NCI-H2029 (cell line): Measurements from ENCODE around the gene KRTAP10-7.
"Not testable (repeated sequence)": the region's sequence is repeated elsewhere in the genome, so short reads cannot be mapped to it uniquely, and the experiment has no call there.

Experiments used
- DNase-seq: peaks from one replicate; lab custom pipeline; 2025; lab: John Stamatoyannopoulos, UW

The KRTAP10-7 gene

DNA sequence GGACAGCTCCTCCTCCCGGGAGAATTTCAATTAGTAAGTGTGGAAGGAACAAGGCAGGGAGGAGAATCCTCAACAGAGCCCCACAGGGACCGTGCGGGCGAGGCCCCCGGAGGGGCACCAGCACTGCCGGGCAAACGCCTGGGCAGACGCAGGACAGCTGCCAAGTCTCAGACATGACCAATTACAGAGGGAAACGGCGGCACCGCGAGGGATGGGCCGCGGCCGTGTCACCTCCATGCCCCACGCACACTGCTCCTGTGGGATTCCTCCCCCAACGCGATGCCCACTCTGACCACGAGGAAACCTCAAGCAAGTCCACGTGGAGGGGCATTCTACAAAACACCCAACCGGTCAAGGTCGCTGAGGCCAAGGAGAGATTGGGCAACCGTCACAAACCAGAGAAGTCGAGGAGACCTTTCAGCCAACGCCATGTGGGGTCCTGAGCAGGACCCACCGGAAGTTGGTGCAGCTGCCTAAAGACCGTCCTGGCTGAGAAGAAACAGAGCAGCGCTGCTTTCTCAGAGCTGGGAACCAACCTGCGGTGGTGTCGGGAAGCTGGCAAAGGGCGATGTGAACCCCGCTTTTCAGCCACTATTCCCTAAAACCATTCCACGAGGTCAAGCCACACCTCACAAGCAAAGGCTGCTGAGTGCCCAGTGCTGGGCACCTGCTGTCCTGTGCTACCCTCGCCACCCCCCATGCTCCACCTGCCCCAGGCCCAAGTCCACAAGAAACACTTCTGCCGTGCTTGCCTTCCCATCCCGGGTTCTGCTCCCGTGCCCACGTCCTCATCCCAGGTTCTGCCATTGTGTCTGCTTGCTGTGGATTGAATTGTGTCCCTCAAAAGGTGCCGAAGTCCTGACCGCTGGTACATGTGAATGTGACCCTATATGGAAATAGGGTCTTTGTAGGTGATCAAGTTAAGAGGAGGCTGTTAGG is 28.3 kb upstream of the KRTAP10-7 start:
- DNase-seq: no peak

DNA sequence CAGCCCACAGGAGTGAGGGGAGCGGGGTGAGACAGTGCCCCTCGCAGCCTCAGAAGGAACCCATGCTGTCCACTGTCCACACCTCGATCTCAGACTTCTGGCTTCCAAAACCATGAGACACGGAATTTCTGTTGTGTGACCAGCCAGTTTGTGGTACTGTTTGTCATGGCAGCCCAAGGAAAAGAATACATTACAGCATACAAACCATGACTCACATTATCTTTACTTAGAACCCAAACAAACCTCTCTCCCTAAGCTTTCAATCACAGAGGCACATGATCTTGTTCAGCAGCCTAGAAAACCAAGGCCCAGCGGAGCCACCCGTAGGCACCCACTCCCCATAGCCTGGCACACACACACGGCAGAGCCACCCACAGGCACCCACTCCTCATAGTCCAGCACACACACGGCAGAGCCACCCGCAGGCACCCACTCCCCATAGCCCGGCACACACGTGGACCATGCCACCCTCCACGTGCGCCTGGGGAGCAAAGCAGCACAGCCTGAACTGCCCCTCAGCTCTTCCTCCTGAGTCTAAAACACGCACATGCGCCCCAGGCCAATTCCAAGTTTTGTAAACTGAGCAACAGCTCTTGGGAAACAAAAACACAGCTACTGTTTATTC is 27.3 kb upstream of the KRTAP10-7 start:
- no peak for DNase-seq

DNA sequence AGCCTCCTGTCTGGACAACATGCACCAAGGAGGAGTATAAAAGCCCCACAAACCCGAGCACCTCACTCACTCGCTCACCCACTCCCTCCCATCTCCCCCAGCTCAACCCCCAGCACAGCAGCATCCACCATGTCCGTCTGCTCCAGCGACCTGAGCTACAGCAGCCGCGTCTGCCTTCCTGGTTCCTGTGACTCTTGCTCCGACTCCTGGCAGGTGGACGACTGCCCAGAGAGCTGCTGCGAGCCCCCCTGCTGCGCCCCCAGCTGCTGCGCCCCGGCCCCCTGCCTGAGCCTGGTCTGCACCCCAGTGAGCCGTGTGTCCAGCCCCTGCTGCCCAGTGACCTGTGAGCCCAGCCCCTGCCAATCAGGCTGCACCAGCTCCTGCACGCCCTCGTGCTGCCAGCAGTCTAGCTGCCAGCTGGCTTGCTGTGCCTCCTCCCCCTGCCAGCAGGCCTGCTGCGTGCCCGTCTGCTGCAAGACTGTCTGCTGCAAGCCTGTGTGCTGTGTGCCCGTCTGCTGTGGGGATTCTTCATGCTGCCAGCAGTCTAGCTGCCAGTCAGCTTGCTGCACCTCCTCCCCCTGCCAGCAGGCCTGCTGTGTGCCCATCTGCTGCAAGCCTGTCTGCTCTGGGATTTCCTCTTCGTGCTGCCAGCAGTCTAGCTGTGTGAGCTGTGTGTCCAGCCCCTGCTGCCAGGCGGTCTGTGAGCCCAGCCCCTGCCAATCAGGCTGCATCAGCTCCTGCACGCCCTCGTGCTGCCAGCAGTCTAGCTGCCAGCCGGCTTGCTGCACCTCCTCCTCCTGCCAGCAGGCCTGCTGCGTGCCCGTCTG is 26.6 kb upstream of the KRTAP10-7 start, which contains the start of gene KRTAP10-4:
Gene KRTAP10-4, plus strand, starts transcription at position 100 of the 827 bp plus-strand sequence. Its CDS starts 30 bp downstream, at position 130.
- not testable (repeated sequence) for DNase-seq

DNA sequence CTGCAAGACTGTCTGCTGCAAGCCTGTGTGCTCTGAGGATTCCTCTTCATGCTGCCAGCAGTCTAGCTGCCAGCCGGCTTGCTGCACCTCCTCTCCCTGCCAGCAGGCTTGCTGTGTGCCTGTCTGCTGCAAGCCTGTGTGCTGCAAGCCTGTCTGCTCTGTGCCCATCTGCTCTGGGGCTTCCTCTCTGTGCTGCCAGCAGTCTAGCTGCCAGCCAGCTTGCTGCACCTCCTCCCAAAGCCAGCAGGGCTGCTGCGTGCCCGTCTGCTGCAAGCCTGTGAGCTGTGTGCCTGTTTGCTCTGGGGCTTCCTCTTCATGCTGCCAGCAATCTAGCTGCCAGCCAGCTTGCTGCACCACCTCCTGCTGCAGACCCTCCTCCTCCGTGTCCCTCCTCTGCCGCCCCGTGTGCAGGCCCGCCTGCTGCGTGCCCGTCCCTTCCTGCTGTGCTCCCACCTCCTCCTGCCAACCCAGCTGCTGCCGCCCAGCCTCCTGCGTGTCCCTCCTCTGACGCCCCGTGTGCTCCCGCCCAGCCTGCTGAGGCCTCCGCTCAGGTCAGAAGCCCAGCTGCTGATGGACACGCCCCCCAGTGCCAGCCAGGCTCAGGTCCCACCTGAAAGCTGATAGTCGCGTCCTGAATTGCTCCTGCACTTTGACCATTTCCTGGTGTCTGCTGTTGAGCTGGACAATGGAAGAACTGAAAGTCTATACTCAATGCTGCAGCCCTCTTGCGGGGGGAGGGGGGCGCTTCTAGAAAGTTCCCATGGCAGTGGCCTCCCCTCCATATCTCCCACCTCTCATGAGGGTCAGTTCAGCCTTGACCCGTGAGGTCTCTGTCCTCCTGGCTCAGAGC is 25.7 kb upstream of the KRTAP10-7 start:
- no peak for DNase-seq

DNA sequence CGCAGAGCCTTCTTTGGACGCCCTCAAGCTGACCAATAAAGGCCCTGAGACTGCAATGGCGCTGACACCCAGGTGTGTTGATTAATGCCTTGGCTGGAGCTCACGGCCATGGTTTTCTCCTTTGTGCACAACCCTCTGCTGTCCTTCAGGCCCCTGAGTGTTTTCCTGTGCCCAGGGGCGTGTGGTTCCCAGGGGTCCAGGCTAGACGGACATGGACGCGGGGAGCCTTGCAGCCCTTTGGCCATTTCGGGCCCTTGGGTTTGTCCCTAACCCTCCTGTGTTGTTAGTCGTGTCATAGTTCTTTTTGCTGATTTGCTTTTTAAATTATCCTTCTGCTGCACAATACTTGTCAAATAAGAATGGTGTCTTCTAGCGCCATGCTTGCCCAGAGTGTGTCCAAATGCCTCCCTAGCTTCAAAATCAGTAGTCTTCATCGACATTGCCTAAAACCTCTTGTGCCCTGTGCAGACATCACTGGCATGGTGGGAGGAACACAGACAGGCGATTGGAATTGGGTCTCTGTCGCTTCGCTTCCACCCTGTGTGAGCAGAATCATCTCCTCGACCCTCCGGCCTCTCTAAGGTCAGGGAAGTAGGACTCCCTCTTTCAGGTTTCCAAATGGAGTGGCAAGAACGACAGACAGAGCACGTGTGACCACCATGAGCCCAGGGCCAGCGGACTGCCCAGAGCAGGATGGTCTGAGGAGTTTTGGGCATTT is 24.9 kb upstream of the KRTAP10-7 start:
- DNase-seq: no peak

DNA sequence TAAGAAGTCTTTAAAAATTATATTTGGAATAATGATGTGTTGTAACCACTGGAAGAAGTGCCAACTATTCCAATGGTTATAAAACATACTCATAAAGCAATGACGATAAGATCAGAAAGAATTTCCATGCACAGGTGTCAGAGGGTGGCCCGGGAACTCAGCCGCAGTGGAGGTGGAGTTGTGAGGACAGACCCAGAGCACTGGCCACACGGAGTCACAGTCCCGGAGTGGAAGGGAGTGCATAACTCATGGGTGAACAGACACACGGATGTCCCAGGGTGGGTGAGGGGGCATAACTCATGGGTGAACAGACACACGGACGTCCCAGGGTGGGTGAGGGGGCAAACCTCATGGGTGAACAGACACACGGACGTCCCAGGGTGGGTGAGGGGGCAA is 24.4 kb upstream of the KRTAP10-7 start:
- DNase-seq: no peak

DNA sequence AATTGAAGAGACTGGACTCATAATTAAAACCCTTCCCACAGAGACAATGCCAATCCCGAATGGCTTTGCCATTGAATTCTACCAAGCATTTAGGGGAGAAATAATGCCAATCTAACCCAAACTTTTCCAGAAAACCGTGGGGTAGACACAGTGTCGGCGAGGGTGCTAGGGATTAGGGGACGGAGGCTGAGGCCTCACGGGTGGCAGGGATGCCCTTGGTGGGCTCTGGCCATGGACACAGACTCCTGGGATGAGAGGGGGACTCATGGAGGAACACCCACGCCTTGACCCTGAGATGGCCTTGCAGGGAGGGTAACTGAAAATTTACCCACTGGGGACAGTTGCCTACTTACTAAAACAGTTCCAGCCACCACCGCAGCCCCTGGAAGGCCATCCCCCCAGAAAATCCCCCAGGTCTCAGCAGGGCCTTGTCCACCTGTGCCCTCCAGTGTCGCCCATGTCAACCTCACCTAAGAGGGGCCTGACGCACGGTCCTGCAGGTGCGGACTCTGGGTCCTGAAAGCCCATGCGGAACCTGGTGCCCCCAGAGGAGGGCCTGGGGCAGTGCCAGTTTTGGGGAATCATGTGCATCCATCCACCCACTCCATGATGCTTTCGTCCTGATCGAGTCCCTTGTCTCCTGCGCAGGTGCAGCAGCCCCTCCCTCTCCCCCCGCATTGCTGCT is 21.9 kb upstream of the KRTAP10-7 start:
- DNase-seq: no peak

DNA sequence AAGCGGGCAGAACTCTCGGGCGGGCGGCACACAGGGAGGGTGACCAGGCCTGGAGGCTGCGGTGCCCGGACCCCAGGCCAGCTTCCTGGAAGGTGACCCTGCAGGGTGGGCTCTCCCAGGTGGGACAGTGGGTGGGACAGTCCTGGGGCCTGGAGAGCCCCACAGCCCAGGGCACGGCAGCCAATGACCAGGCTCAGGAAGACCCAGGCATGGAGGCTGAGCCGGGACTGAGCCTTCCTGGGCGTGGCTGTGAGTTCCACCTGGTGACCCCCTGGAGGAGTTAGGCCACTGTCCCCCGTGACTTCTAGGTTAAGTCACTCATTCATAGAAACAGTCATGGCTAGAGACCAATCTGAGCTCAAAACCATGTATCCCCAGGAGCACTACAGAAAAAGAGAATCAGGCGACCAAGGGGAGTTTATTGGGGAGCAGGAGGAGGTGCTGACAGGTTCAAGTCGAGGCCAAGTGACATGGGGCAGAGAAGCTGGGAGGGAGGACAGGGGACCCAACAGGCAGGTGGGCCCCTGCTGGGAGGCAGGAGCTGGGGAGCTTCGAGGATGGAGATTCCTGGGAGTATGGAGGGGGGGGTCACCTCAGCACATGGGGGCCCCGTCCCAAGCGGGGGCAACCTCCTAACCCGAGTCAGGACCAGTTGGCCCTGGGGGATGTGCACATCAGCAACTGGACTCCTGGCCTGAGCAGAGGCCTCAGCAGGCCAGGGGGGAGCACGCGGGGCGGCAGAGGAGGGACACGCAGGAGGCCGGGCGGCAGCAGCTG is 21.2 kb upstream of the KRTAP10-7 start:
- DNase-seq: no peak

DNA sequence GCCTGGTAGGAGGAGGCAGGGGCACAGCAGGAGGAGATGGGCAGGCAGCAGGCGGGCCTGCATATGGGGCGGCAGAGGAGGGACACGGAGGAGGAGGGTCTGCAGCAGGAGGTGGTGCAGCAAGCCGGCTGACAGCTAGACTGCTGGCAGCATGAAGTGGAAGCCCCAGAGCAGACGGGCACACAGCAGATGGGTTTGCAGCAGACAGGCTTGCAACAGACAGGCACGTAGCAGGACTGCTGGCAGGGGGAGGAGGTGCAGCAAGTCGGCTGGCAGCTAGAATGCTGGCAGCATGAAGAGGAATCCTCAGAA is 20.6 kb upstream of the KRTAP10-7 start:
- no peak for DNase-seq

DNA sequence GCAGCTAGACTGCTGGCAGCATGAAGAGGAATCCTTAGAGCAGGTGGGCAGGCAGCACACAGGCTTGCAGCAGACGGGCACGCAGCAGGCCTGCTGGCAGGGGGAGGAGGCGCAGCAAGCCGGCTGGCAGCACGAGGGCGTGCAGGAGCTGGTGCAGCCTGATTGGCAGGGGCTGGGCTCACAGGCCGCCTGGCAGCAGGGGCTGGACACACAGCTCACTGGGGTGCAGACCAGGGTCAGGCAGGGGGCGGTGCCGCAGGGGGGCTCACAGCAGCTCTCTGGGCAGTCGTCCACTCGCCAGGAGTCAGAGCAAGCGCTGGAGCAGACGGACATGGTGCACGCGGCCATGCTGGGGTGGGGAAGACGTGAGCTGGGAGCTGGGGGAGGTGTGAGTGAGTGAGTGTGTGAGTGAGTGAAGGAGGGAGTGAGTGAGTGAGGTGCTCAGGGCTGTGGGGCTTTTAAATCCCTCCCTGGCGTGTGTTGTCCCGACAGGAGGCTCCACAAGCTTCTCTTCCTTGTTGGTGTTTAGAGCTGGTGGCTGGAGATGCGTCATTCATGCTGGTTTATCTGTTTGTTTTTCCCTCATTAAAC is 20.1 kb upstream of the KRTAP10-7 start, which contains the start of gene KRTAP10-5:
Gene KRTAP10-5, minus strand, starts transcription at position 374 of the 591 bp plus-strand sequence. Its CDS starts 26 bp downstream, at position 348.
- not testable (repeated sequence) for DNase-seq

DNA sequence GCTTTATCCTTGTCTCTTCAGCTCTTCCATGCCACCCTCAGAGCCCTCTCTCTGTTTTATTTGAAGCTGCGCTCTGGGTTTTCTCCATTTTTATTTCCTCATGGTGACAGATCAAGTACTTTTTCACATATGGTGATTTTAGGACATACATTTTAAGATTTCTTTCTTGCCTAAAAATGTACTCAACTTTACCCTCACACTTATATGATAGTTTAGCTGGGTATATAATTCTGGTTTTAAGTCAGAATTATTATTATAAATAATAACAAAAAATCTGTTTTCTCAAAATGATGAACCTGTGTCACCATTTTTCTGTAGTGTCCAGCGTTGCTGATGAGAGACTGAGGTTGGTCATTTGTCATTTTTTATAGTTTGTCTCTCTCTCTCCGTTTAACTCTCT is 19.2 kb upstream of the KRTAP10-7 start:
- DNase-seq: no peak

DNA sequence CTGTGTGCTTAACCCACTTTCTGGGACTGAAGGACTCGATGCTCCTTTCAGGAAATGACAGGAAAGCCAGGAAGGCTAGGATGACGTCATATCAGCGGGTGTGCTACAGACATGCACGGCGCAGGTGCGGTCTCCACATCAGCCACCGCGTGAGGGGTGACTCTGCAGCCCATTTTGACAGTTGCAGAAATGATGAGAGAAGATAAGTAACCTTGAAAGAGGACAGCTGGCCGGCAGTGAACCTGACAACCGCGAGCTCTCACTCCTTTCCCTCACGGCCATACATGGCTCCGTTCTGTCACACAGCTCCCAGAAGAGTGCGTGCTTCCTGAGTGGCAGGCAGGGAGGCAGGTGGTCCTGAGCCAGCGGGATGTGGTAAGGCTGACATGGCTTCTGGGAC is 18.3 kb upstream of the KRTAP10-7 start:
- DNase-seq: no peak

DNA sequence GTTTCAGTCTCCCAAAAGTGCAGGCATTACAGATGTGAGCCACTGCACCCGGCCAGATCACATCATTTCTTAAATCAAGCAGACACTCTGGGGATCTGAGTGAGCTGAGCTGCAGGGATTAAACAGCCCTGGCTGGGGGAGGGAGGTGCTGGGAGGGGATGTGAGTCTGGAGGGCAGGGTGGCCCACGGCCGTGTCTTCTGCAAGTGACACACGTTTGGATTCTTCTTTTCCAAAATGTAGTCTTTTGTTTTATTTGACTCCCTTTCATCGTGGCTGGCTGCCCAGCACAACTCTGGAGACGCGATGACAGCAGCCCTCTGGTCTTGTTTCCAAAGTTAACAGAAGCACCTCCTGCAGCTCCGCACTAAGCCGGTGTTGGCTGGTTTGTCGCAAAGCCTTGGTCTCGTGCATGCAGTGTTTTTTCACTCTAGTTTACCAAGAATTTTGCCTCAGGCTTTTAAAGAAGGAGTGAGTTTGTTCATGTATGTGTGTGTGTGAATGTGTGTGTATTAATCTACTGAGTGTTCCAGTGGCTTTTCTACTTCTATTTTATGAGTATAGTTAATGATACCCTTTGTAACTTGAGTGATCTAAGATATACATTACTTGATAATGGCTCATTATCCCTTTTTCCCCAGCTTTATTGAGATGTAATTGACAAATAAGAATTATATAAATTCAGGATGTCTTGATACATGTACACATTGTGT is 17.2 kb upstream of the KRTAP10-7 start:
- DNase-seq: no peak

DNA sequence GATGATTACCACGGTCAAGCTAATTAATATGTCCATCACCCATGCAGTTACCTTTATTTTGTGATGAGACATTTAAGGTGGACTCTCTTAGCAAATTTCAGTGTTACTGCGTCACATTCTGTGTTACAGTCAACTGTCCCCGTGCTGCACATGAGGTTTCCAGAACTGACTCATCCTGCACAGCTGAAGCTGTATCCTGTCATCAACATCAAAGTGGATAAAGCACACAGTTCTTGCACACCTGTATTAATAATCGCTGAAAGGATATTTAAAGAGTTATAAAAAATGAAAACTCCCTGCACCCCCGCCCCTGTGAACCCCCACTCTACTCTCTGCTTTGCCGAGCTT is 16.6 kb upstream of the KRTAP10-7 start:
- DNase-seq: no peak

DNA sequence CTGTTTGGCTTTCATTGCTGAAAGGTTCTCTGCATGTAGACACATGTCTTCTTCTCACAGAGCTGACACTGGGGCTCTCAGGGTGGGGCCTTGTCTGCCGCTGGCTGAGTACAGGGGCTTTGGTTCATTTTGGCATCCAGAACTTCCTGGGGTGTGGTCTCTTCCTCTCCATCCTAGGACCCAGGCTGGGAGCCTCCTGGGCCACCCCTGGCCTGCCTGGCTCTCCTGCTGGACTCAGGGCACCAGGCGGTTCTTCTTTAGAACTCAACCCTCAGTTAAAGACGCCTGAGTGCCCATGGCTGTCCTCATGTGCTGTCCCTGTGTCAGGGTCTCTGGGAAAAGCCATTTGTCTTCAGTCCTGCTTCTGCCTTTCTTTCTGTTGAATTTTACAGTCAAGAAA is 14.5 kb upstream of the KRTAP10-7 start:
- DNase-seq: no peak

DNA sequence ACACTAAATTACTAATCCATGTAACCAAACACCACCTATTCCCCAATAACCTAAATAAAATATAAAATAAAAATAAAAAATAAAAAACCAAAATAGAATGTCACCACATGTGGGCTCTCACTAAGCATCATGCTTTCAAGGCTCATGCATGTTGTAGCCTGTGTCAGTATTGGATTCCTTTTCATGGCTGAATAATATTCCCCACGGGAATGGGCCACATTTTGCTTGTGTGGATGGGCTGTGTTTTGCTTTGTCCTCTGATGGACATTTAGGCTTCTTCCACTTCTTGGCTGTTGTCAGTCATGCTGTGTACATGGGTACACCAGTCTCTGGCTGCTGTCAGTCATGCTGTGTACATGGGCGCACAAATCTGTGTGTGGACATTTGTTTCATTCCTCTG is 11.3 kb upstream of the KRTAP10-7 start:
- DNase-seq: no peak

DNA sequence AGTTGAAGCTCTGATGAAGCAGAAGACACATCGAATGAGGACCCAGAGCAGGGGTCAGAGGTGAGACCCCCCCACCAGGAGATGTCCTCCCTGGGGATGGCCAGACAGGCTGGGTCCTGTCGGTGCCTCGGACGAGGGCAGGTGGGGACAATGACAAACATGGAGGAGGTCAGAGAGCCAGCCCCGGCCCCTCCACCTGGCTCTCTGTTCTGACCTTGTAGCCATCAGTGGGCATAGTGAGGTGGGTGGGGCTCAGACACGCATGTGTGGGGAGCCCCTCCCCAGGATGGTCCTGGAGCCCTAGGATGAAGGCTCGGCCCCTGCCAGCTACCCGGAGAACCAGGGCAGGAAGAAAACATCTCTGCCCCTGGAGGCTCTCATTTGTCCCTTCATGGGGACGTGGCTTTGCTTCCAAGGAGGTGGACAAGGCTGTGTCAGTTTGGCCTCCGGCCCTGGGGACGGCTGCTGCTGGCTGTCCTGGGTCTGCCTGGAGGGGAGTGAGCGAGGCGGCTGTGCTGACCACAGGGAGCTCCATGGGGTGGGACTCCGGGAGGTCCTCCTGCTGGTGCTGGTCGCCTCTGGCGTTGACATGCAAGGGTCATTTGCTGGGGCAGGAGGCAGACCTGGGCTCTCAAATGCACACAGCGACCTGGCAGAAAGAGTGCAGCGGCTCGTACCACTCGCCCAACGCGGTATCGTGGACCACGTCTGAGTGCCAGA is 10.7 kb upstream of the KRTAP10-7 start:
- DNase-seq: no peak

DNA sequence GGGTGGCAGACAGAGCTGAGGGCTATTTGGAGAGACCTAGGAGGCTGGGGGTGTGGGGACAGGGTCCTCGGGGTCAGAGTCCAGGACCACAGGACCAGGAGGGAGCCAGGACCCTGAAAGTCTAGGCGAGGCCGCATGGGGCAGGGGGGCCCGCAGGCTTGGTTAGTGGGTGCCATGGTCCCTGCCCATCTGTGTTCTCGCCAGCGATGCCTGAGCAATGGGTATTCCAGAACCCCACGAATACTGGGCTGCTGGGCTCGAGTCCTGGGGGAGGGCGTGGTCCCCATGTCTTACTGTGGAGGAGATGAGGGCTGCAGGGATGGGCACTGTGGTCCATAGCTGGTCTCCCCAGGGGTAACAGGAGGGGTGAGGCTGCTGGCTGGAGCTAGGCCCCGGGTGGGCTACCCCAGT is 10.1 kb upstream of the KRTAP10-7 start:
- no peak for DNase-seq
